GM15510 (cell line): ENCODE results near the gene TBCK.

Experiments
- POLR2A ChIP-seq: IDR thresholded peaks from 3 replicates; pipeline ENCODE4 v1.6.1; 2011; ENCODE audit warnings: borderline replicate concordance; ENCODE audit not compliant: insufficient read length; ENCODE audit errors: extremely low read depth

Gene TBCK

GRCh38 chr4:106136777-106137331 lies 179.2 kb downstream of the TBCK start:
- TF ChIP-seq POLR2A: no peak

- no peak for TF ChIP-seq POLR2A
Measured at GRCh38 chr4:106132045-106132444, 184.0 kb downstream of the TBCK start.

- no peak for TF ChIP-seq POLR2A
Measured at GRCh38 chr4:106126062-106126461, 189.9 kb downstream of the TBCK start.

GRCh38 chr4:106116025-106116424 lies 200.0 kb downstream of the TBCK start:
- no peak for TF ChIP-seq POLR2A

- TF ChIP-seq POLR2A: no peak
Measured at GRCh38 chr4:106114270-106114669, 201.7 kb downstream of the TBCK start.

GRCh38 chr4:106109929-106110328 lies 206.1 kb downstream of the TBCK start:
- TF ChIP-seq POLR2A: no peak

GRCh38 chr4:106105697-106106096 lies 210.3 kb downstream of the TBCK start:
- no peak for TF ChIP-seq POLR2A

- TF ChIP-seq POLR2A: no peak
Measured at GRCh38 chr4:106104276-106104675, 211.7 kb downstream of the TBCK start.

GRCh38 chr4:106096454-106096853 lies 219.6 kb downstream of the TBCK start:
- TF ChIP-seq POLR2A: no peak

- TF ChIP-seq POLR2A: no peak
Measured at GRCh38 chr4:106095408-106095807, 220.6 kb downstream of the TBCK start.

GRCh38 chr4:106092361-106093040 lies 223.5 kb downstream of the TBCK start:
- TF ChIP-seq POLR2A: no peak

- no peak for TF ChIP-seq POLR2A
Measured at GRCh38 chr4:106090826-106091225, 225.2 kb downstream of the TBCK start.

- TF ChIP-seq POLR2A: no peak
Measured at GRCh38 chr4:106083065-106083464, 232.9 kb downstream of the TBCK start.

GRCh38 chr4:106080376-106080775 lies 235.6 kb downstream of the TBCK start:
- TF ChIP-seq POLR2A: no peak

GRCh38 chr4:106079616-106080015 lies 236.4 kb downstream of the TBCK start:
- no peak for TF ChIP-seq POLR2A

- no peak for TF ChIP-seq POLR2A
Measured at GRCh38 chr4:106065018-106065417, 251.0 kb downstream of the TBCK start.
